Prostate gland (tissue), 2 donors: ENCODE results near the gene ANO6. TPM values are rescaled to one million over a fixed set of nuclear protein-coding genes. Genes with fewer than 3 reads are reported as not detected.
"Not testable (repeated sequence)": the region's sequence is repeated elsewhere in the genome, so short reads cannot be mapped to it uniquely, and the experiment has no call there.

Experiments used
- DNase-seq: peaks from one replicate; pipeline ENCODE4 v3.0.0-alpha.2; 2019; ENCODE audit warnings: low spot score
- H3K27ac ChIP-seq, 2 donors: fragments of 200-600 bp; sonication (generic); 2 replicates each; pipeline ENCODE4 v1.5.1; 2017 to 2019
- H3K27me3 ChIP-seq: fragments of 200-600 bp; sonication (generic); replicated peaks from 2 replicates; pipeline ENCODE4 v1.5.1; 2019; ENCODE audit not compliant: insufficient read depth
- H3K36me3 ChIP-seq, 2 donors: fragments of 200-600 bp; sonication (generic); 1 replicate in 1 of 2; 2 replicates in 1 of 2; pipeline versions ENCODE4 v1.5.1 to v1.8.1; 2017 to 2019
- H3K4me1 ChIP-seq: fragments of 200-600 bp; sonication (generic); replicated peaks from 2 replicates; pipeline ENCODE4 v1.5.1; 2019
- H3K4me3 ChIP-seq, 2 donors: fragments of 200-600 bp; sonication (generic); 2 replicates each; pipeline ENCODE4 v1.5.1; 2017 to 2019
- H3K9me3 ChIP-seq: fragments of 200-600 bp; sonication (generic); 2 replicates; pipeline ENCODE4 v1.5.1; 2017
- POLR2A ChIP-seq: fragments of 450-650 bp; IDR thresholded peaks from one replicate; pipeline ENCODE4 v1.6.1; 2016; ENCODE audit warnings: antibody characterized with exemption, mild to moderate bottlenecking
- POLR2AphosphoS5 ChIP-seq: sonication (generic); formaldehyde crosslinking; IDR thresholded peaks from one replicate; pipeline ENCODE4 v1.6.1; 2017; ENCODE audit warnings: antibody characterized with exemption
- WGBS: methylation state at CpG from one replicate; pipeline ENCODE4 v1.1.5; 2018; 5-methylcytosine and 5-hydroxymethylcytosine counted together
- intact Hi-C: fragments of 100-400 bp; cut with DNase I; formaldehyde crosslinking; loops from one replicate; pipeline ENCODE4 v1.14.2; 2022
- total RNA-seq, 2 donors: library from RNA; depleted of rRNA; stranded (reverse); fragments of >200 nt; gene quantifications; one replicate each; pipeline ENCODE4 v1.1.0, GENCODE V29; 2016
- TF ChIP-seq, protein P1 (sequence below), 4 experiments: fragments of 200-600 bp in 2 of 4; fragments of 450-650 bp in 2 of 4; sonication (generic) in 2 of 4; IDR thresholded peaks; 1 replicate in 3 of 4; 2 replicates in 1 of 4; pipeline ENCODE4 v1.5.1; 2016 to 2019; ENCODE audit warnings: antibody characterized with exemption in 4 of 4, mild to moderate bottlenecking in 2 of 4, moderate library complexity in 2 of 4

Gene ANO6
- total RNA-seq, 2 donors from 2014 or later, result 36.8 to 78.8 TPM

GRCh38 chr12:45389426-45389825 lies 173.5 kb downstream of the ANO6 start:
- Histone ChIP-seq H3K9me3 (no peaks in the 10 kb centered on the region), H3K27ac (no peak overlapping the region), H3K4me3 (no peak overlapping the region), H3K4me1 (no peaks in the 10 kb centered on the region), H3K36me3 (no peaks in the 10 kb centered on the region), H3K27me3 (no peaks in the 10 kb centered on the region)
- no peak for TF ChIP-seq POLR2AphosphoS5
- no peak for TF ChIP-seq POLR2A
- TF ChIP-seq, protein P1, sequence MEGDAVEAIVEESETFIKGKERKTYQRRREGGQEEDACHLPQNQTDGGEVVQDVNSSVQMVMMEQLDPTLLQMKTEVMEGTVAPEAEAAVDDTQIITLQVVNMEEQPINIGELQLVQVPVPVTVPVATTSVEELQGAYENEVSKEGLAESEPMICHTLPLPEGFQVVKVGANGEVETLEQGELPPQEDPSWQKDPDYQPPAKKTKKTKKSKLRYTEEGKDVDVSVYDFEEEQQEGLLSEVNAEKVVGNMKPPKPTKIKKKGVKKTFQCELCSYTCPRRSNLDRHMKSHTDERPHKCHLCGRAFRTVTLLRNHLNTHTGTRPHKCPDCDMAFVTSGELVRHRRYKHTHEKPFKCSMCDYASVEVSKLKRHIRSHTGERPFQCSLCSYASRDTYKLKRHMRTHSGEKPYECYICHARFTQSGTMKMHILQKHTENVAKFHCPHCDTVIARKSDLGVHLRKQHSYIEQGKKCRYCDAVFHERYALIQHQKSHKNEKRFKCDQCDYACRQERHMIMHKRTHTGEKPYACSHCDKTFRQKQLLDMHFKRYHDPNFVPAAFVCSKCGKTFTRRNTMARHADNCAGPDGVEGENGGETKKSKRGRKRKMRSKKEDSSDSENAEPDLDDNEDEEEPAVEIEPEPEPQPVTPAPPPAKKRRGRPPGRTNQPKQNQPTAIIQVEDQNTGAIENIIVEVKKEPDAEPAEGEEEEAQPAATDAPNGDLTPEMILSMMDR (IDR thresholded peaks at IDR 0.05), result no peak
- intact Hi-C loops, result loop anchor here (5.0 kb wide), 2 partner anchors 172 to 207 kb away; partner anchors contain the start of gene ANO6
- DNase-seq, result no peak
- 85% methylated on average over 3 of the region's 3 CpGs for WGBS

DNA sequence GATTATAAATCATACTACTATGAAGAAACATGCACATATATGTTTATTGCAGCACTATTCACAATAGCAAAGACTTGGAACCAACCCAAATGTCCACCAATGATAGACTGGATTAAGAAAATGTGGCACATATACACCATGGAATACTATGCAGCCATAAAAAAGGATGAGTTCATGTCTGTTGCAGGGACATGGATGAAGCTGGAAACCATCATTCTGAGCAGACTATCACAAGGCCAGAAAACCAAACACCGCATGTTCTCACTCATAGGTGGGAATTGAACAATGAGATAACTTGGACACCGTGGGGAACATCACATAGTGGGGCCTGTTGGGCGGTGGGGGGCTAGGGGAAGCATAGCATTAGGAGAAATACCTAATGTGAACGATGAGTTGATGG lies 181.6 kb downstream of the ANO6 start:
- H3K4me3 ChIP-seq, H3K36me3 ChIP-seq, intact Hi-C loops, H3K27ac ChIP-seq, H3K4me1 ChIP-seq, H3K9me3 ChIP-seq, DNase-seq, H3K27me3 ChIP-seq: not testable (repeated sequence)
- WGBS, result 93% methylated on average over 4 of the region's 4 CpGs

- WGBS, result 93% methylated on average over 4 of the region's 4 CpGs
- Histone ChIP-seq H3K36me3 (no peaks in the 10 kb centered on the region), H3K9me3 (no peaks in the 10 kb centered on the region), H3K4me1 (no peaks in the 10 kb centered on the region), H3K4me3 (no peak overlapping the region), H3K27me3 (no peaks in the 10 kb centered on the region), H3K27ac (no peak overlapping the region)
- no peak for DNase-seq
- intact Hi-C loops, result no loop called here
- TF ChIP-seq POLR2A (no peak), POLR2AphosphoS5 (no peak)
- TF ChIP-seq, protein P1 (IDR thresholded peaks at IDR 0.05), result no peak
Measured at GRCh38 chr12:45398552-45398951, 182.7 kb downstream of the ANO6 start.

DNA sequence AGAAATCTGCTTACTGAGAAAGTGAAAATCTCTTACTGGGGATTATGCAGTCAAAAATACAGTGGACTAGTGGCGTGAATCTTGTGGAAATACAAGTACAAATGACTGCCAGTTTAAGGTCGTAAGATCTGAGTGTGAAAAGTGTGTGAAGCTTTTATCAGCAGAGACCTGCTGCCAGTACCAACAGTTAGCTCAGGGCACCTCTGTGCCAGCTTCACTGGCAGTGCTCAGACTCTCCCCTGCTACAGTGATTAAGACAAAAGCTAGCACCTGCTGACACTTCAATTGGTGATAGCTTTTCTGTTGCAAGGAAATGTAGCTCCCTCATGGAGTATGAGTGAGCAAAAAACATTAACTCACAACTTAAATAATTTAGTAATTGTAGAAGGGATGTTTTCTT lies 185.1 kb downstream of the ANO6 start:
- H3K9me3 ChIP-seq, result no peaks in the 10 kb centered on the region
- no peak overlapping the region for H3K4me3 ChIP-seq
- no peaks in the 10 kb centered on the region for H3K4me1 ChIP-seq
- no peaks in the 10 kb centered on the region for H3K36me3 ChIP-seq
- no peak for DNase-seq
- H3K27ac ChIP-seq, result no peak overlapping the region
- intact Hi-C loops, result no loop called here
- TF ChIP-seq POLR2A, result no peak
- TF ChIP-seq, protein P1 (IDR thresholded peaks at IDR 0.05), result no peak
- TF ChIP-seq POLR2AphosphoS5, result no peak
- WGBS, result 72% methylated on average over 2 of the region's 2 CpGs
- H3K27me3 ChIP-seq, result no peaks in the 10 kb centered on the region

GRCh38 chr12:45402288-45402687 lies 186.4 kb downstream of the ANO6 start:
- DNase-seq, result no peak
- H3K36me3 ChIP-seq, result no peaks in the 10 kb centered on the region
- TF ChIP-seq POLR2AphosphoS5 (no peak), POLR2A (no peak)
- TF ChIP-seq, protein P1 (IDR thresholded peaks at IDR 0.05), result no peak
- 44% methylated on average over 6 of the region's 6 CpGs for WGBS
- H3K4me1 ChIP-seq, result no peaks in the 10 kb centered on the region
- intact Hi-C loops, result no loop called here
- no peaks in the 10 kb centered on the region for H3K27me3 ChIP-seq
- H3K4me3 ChIP-seq, result no peak overlapping the region
- no peak overlapping the region for H3K27ac ChIP-seq
- H3K9me3 ChIP-seq, result no peaks in the 10 kb centered on the region
